Astrocyte (in vitro differentiated cells and primary cell): ENCODE data around the gene STAG2. TPM values are rescaled to one million over a fixed set of nuclear protein-coding genes. Genes with fewer than 3 reads are reported as not detected.
"Not testable (repeated sequence)": the region's sequence is repeated elsewhere in the genome, so short reads cannot be mapped to it uniquely, and the experiment has no call there.

Experiments used
- DNase-seq: peaks from one replicate; pipeline ENCODE4 v3.0.0-alpha.2; 2010; ENCODE audit warnings: low read depth
- FAIRE-seq: peaks from 2 replicates; lab custom pipeline; 2011; peaks lifted over from hg19 to GRCh38; lab: Jason Lieb, UNC
- H2AFZ ChIP-seq: 2 replicates; pipeline ENCODE4 v1.6.0; 2012; ENCODE audit warnings: low read depth, low read length, inconsistent platforms
- H3K27ac ChIP-seq: 2 replicates; pipeline ENCODE4 v1.5.1; 2011; ENCODE audit warnings: low read depth, low read length, inconsistent platforms
- H3K27me3 ChIP-seq: 2 replicates; pipeline ENCODE4 v1.6.0; 2011; ENCODE audit warnings: low read length, inconsistent platforms; ENCODE audit not compliant: insufficient read depth
- H3K36me3 ChIP-seq: 2 replicates; pipeline ENCODE4 v1.5.1; 2011; ENCODE audit warnings: low read length, inconsistent platforms; ENCODE audit not compliant: insufficient read depth
- H3K4me1 ChIP-seq: 2 replicates; pipeline ENCODE4 v1.5.1; 2011; ENCODE audit warnings: low read length, inconsistent platforms; ENCODE audit not compliant: insufficient read depth
- H3K4me2 ChIP-seq: 2 replicates; pipeline ENCODE4 v1.6.0; 2012; ENCODE audit warnings: low read length, inconsistent platforms
- H3K4me3 ChIP-seq: 2 replicates; pipeline ENCODE4 v1.5.1; 2011; ENCODE audit warnings: low read depth, mild to moderate bottlenecking, low read length, inconsistent platforms; ENCODE audit not compliant: insufficient read depth
- H3K79me2 ChIP-seq: 2 replicates; pipeline ENCODE4 v1.6.0; 2012; ENCODE audit warnings: mild to moderate bottlenecking, low read length, inconsistent platforms; ENCODE audit not compliant: insufficient read depth
- H3K9ac ChIP-seq: 2 replicates; pipeline ENCODE4 v1.6.0; 2012; ENCODE audit warnings: mild to moderate bottlenecking, low read length, inconsistent platforms
- H3K9me3 ChIP-seq: 2 replicates; pipeline ENCODE4 v1.5.1; 2012; ENCODE audit warnings: low read depth, mild to moderate bottlenecking, low read length, inconsistent platforms; ENCODE audit not compliant: insufficient read depth
- H4K20me1 ChIP-seq: 2 replicates; pipeline ENCODE4 v1.6.0; 2012; ENCODE audit warnings: low read length, inconsistent platforms; ENCODE audit not compliant: insufficient read depth
- H3K27ac Mint-ChIP-seq: one replicate; pipeline ENCODE4 v1.8.0; 2021; ENCODE audit warnings: mild to moderate bottlenecking, mixed read lengths; ENCODE audit not compliant: unreplicated experiment
- H3K27me3 Mint-ChIP-seq: one replicate; pipeline ENCODE4 v1.8.0; 2021; ENCODE audit warnings: low read depth, mixed read lengths; ENCODE audit not compliant: unreplicated experiment
- H3K36me3 Mint-ChIP-seq: one replicate; pipeline ENCODE4 v1.8.0; 2021; ENCODE audit warnings: low read depth, mixed read lengths; ENCODE audit not compliant: unreplicated experiment
- H3K4me1 Mint-ChIP-seq: one replicate; pipeline ENCODE4 v1.8.0; 2021; ENCODE audit warnings: low read depth, mixed read lengths; ENCODE audit not compliant: unreplicated experiment
- H3K4me3 Mint-ChIP-seq: one replicate; pipeline ENCODE4 v1.8.0; 2021; ENCODE audit warnings: mild to moderate bottlenecking, moderate library complexity, mixed read lengths; ENCODE audit not compliant: unreplicated experiment
- H3K9me3 Mint-ChIP-seq: one replicate; pipeline ENCODE4 v1.8.0; 2021; ENCODE audit warnings: mild to moderate bottlenecking, mixed read lengths; ENCODE audit not compliant: unreplicated experiment
- EZH2 ChIP-seq: IDR thresholded peaks from 2 replicates; pipeline ENCODE4 v1.6.1; 2012; ENCODE audit warnings: mild to moderate bottlenecking, low read length, inconsistent platforms; ENCODE audit not compliant: insufficient read depth
- total RNA-seq: library from RNA; stranded (reverse); gene quantifications from 2 replicates; pipeline ENCODE4 v1.2.1, GENCODE V29; 2021
- TF ChIP-seq, protein P1 (sequence below): IDR thresholded peaks from 2 replicates; pipeline ENCODE4 v1.5.1; 2011; ENCODE audit warnings: low read depth, mild to moderate bottlenecking, inconsistent platforms, low read length, moderate library complexity; ENCODE audit not compliant: insufficient read depth

The STAG2 gene
- total RNA-seq, 1 donor from 2014 or later = 51.2 TPM

DNA sequence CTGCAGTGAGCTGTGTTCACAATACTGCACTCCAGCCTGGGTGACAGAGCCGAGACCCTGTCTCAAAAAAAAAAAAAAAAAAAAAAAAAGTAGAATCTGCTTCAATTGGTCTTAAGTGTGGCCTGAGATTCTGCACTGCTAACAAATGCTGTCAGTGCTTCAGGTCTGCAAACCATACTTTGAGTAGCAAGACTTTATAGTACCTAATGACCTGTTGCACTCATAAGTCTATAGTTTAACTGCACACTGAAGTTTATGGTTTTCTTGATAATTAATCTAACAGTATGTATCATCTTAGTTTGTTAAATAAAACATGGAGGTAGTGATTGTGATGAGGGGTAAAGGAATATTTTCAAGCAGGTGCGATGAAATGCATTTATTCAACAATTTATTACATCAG is 135.6 kb downstream of the STAG2 start:
- no peak overlapping the region for H3K9ac ChIP-seq
- no peak overlapping the region for H3K27ac Mint-ChIP-seq
- peaks cover 5% of the 10 kb centered on the region for H4K20me1 ChIP-seq
- no peaks in the 10 kb centered on the region for H3K9me3 ChIP-seq
- no peaks in the 10 kb centered on the region for H3K9me3 Mint-ChIP-seq
- TF ChIP-seq, protein P1, sequence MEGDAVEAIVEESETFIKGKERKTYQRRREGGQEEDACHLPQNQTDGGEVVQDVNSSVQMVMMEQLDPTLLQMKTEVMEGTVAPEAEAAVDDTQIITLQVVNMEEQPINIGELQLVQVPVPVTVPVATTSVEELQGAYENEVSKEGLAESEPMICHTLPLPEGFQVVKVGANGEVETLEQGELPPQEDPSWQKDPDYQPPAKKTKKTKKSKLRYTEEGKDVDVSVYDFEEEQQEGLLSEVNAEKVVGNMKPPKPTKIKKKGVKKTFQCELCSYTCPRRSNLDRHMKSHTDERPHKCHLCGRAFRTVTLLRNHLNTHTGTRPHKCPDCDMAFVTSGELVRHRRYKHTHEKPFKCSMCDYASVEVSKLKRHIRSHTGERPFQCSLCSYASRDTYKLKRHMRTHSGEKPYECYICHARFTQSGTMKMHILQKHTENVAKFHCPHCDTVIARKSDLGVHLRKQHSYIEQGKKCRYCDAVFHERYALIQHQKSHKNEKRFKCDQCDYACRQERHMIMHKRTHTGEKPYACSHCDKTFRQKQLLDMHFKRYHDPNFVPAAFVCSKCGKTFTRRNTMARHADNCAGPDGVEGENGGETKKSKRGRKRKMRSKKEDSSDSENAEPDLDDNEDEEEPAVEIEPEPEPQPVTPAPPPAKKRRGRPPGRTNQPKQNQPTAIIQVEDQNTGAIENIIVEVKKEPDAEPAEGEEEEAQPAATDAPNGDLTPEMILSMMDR = no peak
- TF ChIP-seq EZH2 = no peak
- no peaks in the 10 kb centered on the region for H3K27me3 ChIP-seq
- no peaks in the 10 kb centered on the region for H3K27me3 Mint-ChIP-seq
- no peaks in the 10 kb centered on the region for H3K36me3 Mint-ChIP-seq
- H3K4me3 ChIP-seq = no peak overlapping the region
- no peak overlapping the region for H2AFZ ChIP-seq
- H3K79me2 ChIP-seq = no peaks in the 10 kb centered on the region
- no peak overlapping the region for H3K4me2 ChIP-seq
- H3K4me1 Mint-ChIP-seq = no peaks in the 10 kb centered on the region
- H3K27ac ChIP-seq = no peak overlapping the region
- DNase-seq = no peak
- no peak for FAIRE-seq
- no peaks in the 10 kb centered on the region for H3K4me1 ChIP-seq
- no peak overlapping the region for H3K4me3 Mint-ChIP-seq
- H3K36me3 ChIP-seq = peaks cover 3% of the 10 kb centered on the region

GRCh38 chrX:124098089-124098488 is 136.6 kb downstream of the STAG2 start:
- Mint-ChIP-seq H3K36me3 (no peaks in the 10 kb centered on the region), H3K4me3 (no peak overlapping the region), H3K27ac (no peak overlapping the region), H3K9me3 (no peaks in the 10 kb centered on the region), H3K4me1 (no peaks in the 10 kb centered on the region), H3K27me3 (no peaks in the 10 kb centered on the region)
- Histone ChIP-seq H2AFZ (no peak overlapping the region), H3K4me3 (no peak overlapping the region), H3K36me3 (no peaks in the 10 kb centered on the region), H3K9me3 (no peaks in the 10 kb centered on the region), H3K4me1 (no peaks in the 10 kb centered on the region), H3K79me2 (no peaks in the 10 kb centered on the region), H3K27ac (no peak overlapping the region), H3K4me2 (no peak overlapping the region), H4K20me1 (peaks cover 5% of the 10 kb centered on the region), H3K27me3 (no peaks in the 10 kb centered on the region), H3K9ac (no peak overlapping the region)
- DNase-seq = peak; percentile 24
- no peak for FAIRE-seq
- no peak for TF ChIP-seq EZH2
- TF ChIP-seq, protein P1 = peak; percentile 8

- Mint-ChIP-seq H3K4me3 (no peak overlapping the region), H3K9me3 (no peaks in the 10 kb centered on the region), H3K27ac (no peak overlapping the region), H3K36me3 (peaks cover 2% of the 10 kb centered on the region), H3K4me1 (no peaks in the 10 kb centered on the region), H3K27me3 (no peaks in the 10 kb centered on the region)
- Histone ChIP-seq H3K9ac (no peak overlapping the region), H3K79me2 (no peaks in the 10 kb centered on the region), H3K27me3 (no peaks in the 10 kb centered on the region), H3K36me3 (no peaks in the 10 kb centered on the region), H2AFZ (no peak overlapping the region), H3K27ac (no peak overlapping the region), H3K4me1 (no peaks in the 10 kb centered on the region), H3K4me2 (no peak overlapping the region), H3K4me3 (no peak overlapping the region), H3K9me3 (no peaks in the 10 kb centered on the region), H4K20me1 (no peaks in the 10 kb centered on the region)
- TF ChIP-seq EZH2 = no peak
- TF ChIP-seq, protein P1 = no peak
- DNase-seq (no peak), FAIRE-seq (no peak)
These were observed 142.5 kb downstream of the STAG2 start for GRCh38 chrX:124103966-124104365.

GRCh38 chrX:124104512-124104911 is 143.0 kb downstream of the STAG2 start:
- not testable (repeated sequence) for H3K27me3 ChIP-seq, H3K36me3 ChIP-seq, FAIRE-seq, H2AFZ ChIP-seq, H3K4me1 ChIP-seq, H3K79me2 ChIP-seq, H3K4me2 ChIP-seq, H3K27me3 Mint-ChIP-seq, H3K27ac Mint-ChIP-seq, H3K27ac ChIP-seq, H3K9me3 ChIP-seq, H3K9ac ChIP-seq, H3K4me1 Mint-ChIP-seq, H3K4me3 ChIP-seq, H3K4me3 Mint-ChIP-seq, H4K20me1 ChIP-seq, H3K9me3 Mint-ChIP-seq, DNase-seq, H3K36me3 Mint-ChIP-seq
